GM19099 (cell line): ENCODE data around the gene CDRT4.

Experiments used
- POLR2A ChIP-seq: IDR thresholded peaks from 3 replicates; pipeline ENCODE4 v1.6.1; 2011; ENCODE audit warnings: low read depth; ENCODE audit not compliant: insufficient read length; ENCODE audit errors: extremely low read depth

CDRT4 gene

GRCh38 chr17:15501282-15501681 lies 33.9 kb upstream of the CDRT4 start:
- TF ChIP-seq POLR2A = no peak

GRCh38 chr17:15498107-15498506 lies 30.7 kb upstream of the CDRT4 start:
- TF ChIP-seq POLR2A = no peak

GRCh38 chr17:15496735-15497670 lies 29.6 kb upstream of the CDRT4 start:
- no peak for TF ChIP-seq POLR2A

GRCh38 chr17:15494821-15495220 lies 27.4 kb upstream of the CDRT4 start:
- no peak for TF ChIP-seq POLR2A

- no peak for TF ChIP-seq POLR2A
Measured at GRCh38 chr17:15493693-15494035, 26.2 kb upstream of the CDRT4 start.

GRCh38 chr17:15492791-15493692 lies 25.6 kb upstream of the CDRT4 start:
- TF ChIP-seq POLR2A = no peak

GRCh38 chr17:15492186-15492585 lies 24.8 kb upstream of the CDRT4 start:
- TF ChIP-seq POLR2A = no peak

GRCh38 chr17:15490634-15491261 lies 23.3 kb upstream of the CDRT4 start:
- TF ChIP-seq POLR2A = no peak

- no peak for TF ChIP-seq POLR2A
Measured at GRCh38 chr17:15488557-15488956, 21.1 kb upstream of the CDRT4 start.

- TF ChIP-seq POLR2A = no peak
Measured at GRCh38 chr17:15485045-15485444, 17.6 kb upstream of the CDRT4 start.

- no peak for TF ChIP-seq POLR2A
Measured at GRCh38 chr17:15483431-15483830, 16.0 kb upstream of the CDRT4 start.

GRCh38 chr17:15482476-15482875 lies 15.1 kb upstream of the CDRT4 start:
- no peak for TF ChIP-seq POLR2A

GRCh38 chr17:15481481-15481880 lies 14.1 kb upstream of the CDRT4 start:
- TF ChIP-seq POLR2A = no peak

GRCh38 chr17:15480204-15480603 lies 12.8 kb upstream of the CDRT4 start:
- TF ChIP-seq POLR2A = no peak

GRCh38 chr17:15479703-15480102 lies 12.3 kb upstream of the CDRT4 start:
- no peak for TF ChIP-seq POLR2A
